GM12892 (cell line): Measurements from ENCODE around the gene MINDY4.

Source experiments
- POLR2A ChIP-seq: IDR thresholded peaks from 2 replicates; pipeline ENCODE4 v1.6.1; 2011; ENCODE audit warnings: low read depth, low read length, control low read depth
- POLR2AphosphoS5 ChIP-seq: IDR thresholded peaks from 2 replicates; pipeline ENCODE4 v1.6.1; 2011; ENCODE audit warnings: low read depth, low read length, control low read depth

GRCh38 chr7:30928254-30928872, 157.1 kb downstream of the MINDY4 start:
- TF ChIP-seq POLR2A (no peak), POLR2AphosphoS5 (no peak)
